NOMO-1 (cell line): ENCODE data around the gene CYREN.
"Not testable (repeated sequence)": the region's sequence is repeated elsewhere in the genome, so short reads cannot be mapped to it uniquely, and the experiment has no call there.

Experiments used
- DNase-seq, 2 experiments: peaks; one replicate each; lab custom pipeline; 2025; ENCODE audit not compliant: unreplicated experiment in 2 of 2; lab: John Stamatoyannopoulos, UW

The CYREN gene

DNA sequence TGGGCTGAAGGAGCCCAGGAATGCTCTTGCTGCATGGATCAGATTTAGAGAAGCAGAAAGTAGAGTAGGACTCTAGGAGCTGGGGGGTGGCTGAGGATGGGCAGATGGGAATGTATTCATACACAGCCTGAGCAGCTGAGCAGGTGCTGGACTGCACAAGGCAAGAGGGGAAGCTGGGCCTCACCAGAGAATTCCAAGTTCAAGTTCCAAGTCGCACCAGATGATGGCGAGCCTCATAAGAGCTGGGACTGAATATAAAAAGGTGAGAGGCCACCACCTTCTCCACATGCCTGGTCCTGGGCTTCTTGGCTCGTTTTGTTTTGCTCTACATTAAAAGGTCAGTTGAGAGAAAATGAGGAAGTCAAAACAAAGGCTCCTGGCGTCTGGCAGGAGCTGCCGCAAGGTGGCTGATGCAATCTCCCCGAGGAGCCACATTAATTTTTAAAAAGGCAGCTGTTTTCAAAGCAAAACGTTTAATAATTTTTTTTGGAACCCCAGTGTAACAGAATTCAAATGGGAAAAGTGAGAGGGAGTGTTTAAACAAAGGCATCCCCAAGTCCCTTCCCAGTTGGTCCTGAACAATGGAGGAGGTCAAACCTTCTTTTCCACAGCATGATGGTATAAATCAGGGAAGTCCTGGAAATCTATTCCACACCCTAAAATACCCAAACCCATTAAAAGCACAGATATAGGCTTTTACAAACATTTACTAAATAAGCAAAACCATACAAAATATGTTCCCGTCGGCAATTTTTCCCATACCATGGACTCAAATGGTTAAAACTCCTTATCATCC lies 9.5 kb downstream of the CYREN start:
- DNase-seq = peak; percentile 49 to 55

DNA sequence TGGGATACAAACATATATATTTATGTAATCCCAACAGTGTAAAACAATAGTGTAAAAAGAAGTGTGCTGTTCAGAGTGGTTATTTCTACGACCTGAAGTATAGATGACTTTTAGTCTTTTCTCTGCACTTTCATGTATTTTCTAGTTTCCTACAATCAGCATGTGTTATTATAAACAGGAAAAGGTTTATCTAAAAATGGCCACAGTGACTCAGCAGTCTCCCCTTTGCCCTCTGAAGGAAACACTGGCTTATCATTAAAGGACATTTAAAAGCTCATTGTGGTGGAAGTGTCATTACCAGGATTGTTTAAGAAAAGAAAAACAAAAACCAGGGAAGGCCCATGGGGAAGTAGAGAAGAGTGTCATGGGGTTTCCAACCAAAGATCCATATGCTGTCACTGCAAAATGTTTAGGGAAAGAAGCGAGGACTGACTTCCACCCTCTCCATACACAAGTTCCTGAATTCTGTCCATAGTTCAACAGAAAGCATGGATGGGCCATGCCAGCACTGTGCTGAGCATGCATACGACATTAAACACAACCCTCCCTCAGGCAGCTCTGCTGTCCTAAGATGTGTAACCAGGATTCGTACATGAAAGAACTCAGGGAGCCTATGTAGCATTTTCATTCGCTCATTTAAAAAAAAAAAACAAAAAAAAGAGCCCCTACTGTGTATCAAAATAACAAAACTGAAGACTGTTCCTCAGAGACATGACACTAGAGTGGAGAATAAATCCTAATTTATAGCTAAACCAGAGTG lies 10.2 kb downstream of the CYREN start:
- DNase-seq = peak in 1 of 2 experiments; percentile 34

DNA sequence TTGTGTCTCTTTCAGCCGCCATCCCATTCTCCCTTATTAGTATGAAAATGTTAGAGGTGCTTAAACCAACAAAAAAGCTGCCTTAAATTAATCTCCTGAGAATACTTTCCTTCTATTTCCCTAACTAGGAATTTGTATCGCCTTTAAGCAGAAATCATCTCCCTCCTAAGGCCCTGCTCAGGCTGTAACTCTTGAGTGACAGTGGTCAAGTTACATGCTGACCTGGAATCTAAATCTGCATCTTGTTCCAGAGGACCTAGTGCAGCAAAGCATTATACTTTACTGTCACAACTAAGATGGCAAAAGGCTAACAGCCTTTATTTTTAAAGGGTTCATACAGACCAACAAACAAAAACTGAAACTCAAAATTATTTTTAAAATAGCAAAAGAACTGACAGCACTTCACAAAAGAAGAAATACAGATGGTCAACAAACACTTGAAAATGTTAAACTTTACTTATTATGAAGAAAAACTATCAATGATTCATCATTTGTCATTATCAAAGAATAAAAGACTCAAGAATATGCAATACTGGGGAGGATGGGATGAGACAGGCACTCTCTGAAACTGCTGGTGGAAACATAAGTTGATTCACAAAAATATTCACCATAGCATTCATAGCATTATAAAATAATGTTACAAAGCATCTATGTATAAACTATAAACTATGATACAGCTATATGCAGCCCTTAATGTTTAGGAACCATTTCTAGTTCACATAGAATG lies 11.0 kb downstream of the CYREN start:
- no peak for DNase-seq

DNA sequence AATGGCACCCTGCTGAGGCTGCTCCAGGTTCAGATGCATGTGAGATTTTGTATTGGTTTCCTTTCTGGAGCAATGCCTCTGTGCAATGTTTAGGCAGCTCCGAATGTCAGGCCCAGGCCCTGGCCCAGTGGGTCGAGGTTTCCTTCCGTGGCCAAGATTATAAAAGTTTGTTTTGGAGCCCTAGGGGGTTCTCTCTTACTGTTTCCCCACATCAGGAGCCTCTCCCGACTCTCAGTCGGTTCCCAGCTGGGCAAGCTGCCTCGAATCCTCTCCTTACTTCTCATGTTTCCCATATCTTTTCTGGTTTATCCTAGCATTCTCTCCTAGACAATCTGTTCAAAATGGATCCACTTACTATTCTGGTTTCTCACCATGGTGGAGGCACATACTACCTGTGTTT lies 11.6 kb downstream of the CYREN start:
- DNase-seq = no peak

DNA sequence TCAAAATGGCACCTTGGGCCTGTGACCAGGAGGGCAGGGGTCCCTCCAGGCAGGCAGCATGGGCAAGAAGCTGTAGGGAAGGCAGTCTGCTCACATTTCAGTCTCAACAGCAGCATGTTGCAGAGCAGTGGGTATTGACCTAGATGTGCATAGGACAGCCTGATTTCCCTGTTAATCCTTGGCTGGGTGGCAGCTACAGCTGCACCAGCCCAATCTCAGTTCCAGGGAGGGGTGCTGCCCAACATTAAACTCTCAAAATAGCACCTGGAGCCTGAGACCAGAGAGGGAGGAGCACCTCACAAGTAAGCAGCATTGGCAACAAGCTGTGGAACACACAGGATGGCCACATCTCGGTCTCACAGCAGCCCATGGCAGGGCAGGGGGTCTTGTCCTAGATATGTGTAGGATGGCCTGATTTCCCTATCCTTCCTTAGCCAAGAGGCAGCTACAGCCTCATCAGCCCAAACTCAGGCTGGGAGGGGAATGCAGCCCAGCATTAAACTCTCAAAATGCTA lies 12.3 kb downstream of the CYREN start:
- DNase-seq = no peak

DNA sequence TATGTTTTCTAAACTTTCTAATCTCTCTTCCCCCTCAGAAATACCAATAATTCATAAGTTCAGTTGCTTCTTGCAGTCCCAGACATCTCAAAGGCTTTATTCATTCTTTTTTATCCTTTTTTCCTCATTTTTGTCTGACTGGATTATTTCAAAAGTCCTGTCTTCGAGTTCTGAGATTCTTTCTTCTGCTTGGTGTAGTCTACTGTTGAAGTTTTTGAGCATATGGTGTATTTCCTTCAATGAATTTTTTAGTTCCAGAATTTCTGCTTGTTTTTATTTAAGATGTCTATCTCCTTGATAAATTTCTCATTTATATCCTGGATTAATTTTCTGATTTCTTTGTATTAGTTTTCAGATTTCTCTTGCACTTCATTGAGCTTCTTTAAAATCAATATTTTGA lies 14.2 kb downstream of the CYREN start:
- no peak for DNase-seq

DNA sequence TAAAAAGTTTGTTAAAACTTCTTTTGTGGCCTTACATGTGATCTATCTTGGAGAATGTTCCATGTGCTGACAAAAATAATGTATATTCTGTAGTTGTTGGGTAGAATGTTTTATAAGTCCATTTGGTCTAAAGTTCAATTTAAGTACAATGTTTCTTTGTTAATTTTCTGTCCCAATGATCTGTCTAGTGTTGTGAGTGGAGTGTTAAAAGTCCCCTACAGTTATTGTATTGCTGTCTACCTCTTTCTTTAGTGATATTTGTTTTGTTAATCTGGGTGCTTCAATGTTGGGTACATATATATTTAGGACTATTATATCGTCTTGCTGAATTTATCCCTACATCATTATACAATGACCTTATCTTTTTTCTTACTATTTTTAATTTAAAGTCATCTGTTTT lies 15.8 kb downstream of the CYREN start:
- DNase-seq = no peak

DNA sequence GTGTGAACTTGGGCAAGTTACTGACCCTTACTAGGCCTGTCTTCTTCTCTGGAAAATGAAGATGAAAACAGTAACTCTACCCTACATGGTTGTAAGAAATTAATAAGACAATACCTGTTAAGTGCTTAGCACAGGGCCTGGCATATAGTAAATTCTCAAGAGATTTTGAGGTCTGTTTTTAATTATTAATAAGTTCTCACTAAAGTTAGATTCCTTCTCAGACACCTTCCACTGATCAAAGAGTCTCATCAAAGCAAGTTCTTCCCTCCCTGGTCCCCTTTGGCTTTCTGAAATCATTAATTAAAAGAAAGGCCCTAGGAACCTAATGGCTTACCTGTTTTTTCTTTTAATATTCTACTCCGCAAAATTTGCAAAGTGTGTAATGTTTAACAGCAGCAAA lies 18.1 kb downstream of the CYREN start:
- no peak for DNase-seq

DNA sequence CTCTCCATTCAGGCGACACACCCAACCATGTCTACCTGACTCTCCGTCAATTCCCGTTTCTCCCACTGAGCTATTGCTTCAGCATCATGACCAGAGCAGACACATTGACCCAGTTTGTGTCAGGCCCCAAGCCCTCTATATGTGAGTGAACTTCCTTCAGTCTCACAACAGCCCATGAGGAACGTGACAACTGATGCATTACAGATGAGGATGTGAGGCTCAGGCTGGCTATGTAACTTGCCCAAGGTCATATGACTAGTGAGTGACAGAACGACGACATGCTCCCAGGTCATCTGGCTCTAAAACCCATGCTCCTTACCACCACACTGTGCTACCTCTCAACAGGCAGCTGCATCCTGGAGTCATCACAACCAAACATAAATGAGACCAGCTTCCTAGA lies 19.0 kb downstream of the CYREN start:
- peak in 1 of 2 experiments; percentile 19 for DNase-seq

DNA sequence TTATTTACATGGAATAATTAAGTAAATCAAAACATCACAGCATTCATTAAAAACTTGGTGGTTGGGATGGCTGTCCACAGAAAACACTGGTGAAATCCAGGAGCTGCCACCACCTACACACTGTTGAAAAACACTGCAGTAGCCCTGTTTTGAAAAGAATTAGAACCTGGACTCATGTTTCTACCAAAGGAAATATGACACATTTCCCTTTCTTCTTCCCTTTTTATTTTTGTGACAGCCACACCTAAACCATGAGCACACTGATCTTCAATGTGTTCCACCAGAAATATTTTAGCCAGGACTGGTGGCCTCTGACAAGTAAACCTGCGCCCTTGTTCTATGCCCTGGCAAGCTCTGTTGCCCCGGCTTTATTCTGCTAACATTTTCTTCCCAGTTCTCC lies 19.4 kb downstream of the CYREN start:
- no peak for DNase-seq

DNA sequence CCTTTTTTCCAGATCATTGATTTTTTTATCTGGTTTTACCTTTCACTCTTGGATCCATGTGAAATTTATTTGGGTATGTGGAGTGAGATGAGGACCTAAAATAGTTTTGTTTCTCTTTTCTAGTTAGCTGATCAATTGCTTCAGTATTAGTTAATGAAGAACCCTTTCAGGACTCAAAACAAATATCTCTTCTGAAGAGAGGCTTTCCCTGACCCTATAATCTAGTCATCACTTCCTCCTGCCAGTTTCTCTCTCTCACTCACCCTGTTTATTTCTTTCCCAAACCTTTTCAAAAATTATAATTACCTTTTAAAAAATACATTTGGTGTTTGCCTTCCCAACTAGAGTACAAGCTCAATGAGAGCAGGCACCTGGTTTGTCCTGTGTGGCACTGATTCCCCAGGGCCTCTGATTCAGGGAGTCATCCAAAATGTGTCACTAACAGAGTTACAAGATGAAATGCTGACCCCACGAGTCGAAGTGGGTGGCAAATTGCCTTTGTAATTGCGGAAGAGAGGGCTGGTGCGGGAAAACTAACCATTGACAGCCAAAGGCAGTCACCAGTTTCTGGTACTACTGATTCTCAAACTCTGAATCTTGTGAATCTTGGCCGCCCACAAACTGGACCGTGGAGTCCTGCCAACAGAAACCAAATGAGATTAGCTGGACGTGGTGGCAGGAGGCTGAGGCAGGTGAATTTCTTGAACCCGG lies 20.3 kb downstream of the CYREN start:
- DNase-seq = no peak

DNA sequence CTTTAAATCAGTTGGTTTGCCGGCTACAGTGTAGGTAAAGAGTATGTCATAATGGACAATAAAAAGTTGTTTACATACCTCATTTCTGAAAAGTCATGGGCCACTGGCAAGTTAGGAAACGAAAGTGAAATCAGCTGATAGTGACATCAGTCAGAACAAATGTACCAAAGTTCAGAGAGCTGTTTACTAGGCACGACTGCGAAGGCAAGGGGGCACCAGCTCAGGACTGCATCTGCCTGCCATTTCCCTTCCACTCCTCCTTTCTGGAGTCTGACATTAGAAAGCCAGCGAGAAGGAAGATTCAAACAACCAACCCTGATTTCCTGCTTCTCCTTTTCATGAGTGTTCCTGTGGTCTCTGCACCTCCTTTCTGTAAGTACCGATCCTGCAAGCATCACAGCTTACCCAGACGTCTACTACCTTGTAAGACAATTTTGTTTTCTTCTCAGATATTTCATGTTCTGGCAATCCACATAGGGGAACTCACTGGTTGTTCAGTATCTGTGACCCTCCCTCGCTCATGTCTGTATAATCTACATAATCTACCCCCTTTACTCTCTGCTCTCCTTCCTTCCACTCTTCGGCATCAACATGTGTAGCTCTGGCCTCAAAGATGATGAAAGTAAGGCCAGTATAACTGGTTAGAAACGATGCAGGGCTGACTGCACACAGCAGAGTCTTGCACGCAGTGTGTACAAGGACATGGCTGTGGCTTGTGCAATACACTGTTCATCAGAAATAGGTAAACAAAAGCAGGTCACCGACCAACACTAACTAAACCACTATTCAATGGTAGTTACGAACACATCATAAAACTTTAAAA lies 22.4 kb downstream of the CYREN start, which contains the start of gene TMEM140:
TMEM140 (plus strand) TSS at position 174 of the 823 bp plus-strand sequence. CDS start 16,370 bp downstream, outside the sequence.
- DNase-seq = peak; percentile 38 to 46

DNA sequence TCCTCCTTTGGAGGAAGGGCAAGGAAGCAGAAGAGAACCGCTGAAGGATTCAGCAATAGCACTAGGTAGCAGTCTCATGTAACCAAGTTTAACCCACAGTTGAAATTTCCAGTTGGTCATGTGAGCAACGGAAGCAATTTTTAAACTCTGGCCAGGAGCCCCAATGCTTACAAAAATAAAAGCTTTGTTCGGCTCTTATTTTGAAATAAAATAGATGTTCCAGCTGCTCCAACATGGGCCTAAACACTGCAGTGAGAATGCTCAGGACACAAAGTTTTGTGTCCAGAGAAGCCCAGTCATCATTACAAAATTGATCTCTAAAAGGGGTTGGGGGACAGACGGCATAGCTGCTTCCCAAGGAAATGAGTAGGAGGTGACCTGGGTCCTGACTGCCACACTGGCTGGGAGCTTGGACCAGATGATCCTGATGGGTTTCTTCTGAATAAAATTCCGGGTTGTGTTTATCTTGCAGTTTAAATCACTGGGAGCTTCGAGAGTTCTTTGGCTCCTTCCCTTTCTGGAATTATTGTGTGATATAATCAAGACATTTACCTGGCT lies 23.1 kb downstream of the CYREN start:
- peak in 1 of 2 experiments; percentile 7 for DNase-seq

DNA sequence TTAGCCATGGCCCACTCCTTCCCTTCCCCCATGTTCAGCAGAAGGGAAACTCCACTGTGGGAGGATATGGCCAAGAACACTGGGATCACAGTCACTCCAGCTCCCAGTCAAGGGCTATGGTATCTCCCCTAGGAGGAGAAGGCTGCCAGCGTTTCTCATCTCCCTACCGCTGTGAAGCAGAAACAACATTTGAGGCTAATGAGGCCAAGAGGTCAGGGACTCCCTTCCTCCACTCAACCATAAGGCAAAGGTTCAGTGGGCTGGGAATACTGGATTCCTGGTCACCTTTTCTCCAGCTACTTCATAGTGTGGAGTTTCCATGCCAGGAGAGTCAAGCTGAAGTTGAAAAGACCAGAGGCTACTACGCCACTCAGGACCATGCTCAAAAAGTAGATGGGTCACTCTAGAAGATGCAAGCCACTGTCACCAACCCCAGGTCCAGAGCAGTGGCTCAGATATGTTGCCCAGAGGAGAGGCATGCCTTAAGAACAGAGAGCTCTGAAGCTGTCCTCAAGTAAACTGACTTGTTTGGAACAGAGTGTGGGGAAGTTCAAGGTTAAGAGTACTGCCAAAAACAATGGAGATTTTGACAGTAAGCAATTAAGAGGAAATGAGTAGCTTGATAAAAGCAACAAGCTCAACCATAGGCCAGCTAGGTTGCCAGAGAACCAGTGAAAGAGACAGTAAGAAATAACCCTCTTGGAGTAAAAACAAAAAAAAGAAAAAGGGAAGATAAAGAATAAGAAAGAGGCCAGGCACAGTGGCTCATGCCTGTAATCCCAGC lies 26.4 kb downstream of the CYREN start:
- no peak for DNase-seq

DNA sequence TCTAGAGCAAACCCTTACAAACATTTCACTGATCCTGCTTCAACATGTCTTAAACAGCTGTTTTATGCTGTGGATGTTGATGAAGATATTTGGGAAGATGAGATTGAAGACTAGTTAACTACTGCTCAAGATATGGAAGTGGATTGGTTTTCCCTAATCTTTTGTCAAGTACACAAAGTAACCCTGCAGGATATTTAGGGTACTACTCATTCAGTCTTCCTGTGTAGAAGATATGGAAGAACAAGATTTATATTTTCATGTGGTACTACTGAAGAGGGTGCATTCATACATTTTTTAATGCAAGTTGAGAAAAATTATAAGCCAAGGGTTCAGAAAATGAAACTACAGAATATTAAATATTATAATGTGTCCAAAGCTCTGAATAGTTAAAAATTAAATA lies 40.9 kb downstream of the CYREN start:
- DNase-seq = no peak

DNA sequence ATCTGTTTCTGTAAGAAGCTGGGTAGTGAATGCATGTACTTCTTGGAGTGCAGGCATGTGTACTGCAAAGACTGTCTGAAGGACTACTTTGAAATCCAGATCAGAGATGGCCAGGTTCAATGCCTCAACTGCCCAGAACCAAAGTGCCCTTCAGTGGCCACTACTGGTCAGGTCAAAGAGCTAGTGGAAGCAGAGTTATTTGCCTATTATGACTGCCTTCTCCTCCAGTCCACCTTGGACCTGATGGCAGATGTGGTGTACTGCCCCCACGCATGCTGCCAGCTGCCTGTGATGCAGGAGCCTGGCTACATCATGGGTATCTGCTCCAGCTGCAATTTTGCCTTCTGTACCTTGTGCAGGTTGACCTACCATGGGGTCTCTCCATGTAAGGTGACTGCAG lies 41.6 kb downstream of the CYREN start:
- DNase-seq = no peak

DNA sequence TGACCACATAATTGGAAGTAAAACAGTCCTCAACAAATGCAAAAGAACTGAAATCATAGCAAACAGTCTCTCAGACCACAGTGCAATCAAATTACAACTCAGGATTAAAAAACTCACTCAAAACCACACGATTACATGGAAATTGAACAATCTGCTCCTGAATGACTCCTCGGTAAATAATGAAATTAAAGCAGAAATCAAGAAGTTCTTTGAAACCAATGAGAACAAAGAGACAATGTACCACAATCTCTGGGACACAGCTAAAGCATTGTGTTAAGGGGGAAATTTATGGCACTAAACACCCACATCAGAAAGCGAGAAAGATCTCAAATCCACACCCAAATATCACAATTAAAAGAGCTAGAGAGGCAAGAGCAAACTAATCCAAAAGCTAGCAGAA lies 45.9 kb downstream of the CYREN start:
- not testable (repeated sequence) for DNase-seq

DNA sequence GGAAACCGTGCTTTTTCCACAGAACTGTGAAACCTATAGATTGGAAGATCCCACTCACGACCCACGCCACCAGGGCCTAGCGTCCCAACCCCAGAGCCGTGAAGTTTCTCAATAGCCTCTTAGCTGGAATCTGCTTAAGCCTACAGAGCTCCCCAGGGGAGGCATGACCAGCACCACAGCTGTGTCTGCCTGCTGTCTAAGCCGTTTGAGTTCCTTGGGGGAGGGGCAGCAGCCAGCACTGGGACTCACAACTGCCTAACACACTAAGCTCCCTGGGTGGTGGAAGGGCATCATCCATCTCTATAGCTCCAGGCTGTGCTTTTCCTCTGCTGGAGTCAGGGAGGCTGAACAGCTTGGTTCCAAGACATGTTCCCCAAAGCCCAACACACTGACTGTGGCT lies 48.6 kb downstream of the CYREN start:
- no peak for DNase-seq

DNA sequence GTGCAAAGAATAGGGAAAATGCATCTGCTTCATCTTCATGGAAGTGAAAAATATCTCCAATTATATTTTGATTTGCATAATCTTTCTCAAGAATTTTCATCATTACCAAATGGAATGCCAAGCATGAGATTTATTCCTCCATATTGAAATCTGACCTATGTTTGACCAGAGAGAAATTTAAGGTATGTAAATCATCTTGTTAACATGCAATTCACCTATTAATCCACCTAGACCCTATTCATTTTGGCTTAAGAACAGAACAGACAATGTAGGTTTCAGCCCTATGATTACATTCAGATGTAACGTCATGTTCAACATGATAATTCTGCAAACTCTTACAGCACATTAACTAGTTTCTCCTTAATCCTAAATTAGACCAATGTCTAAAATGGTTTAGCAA lies 53.4 kb downstream of the CYREN start:
- DNase-seq = no peak
